H1 (cell line): ENCODE data around the gene WASL. TPM values are rescaled to one million over a fixed set of nuclear protein-coding genes. Genes with fewer than 3 reads are reported as not detected.

Experiments used
- CTCF ChIA-PET: fragments of 300-600 bp; sonication (Branson Sonifier 250); formaldehyde crosslinking; loops from one replicate; lab custom pipeline; 2021; ENCODE audit not compliant: partially characterized antibody; lab: Charles Lee
- POLR2A ChIA-PET: fragments of 300-600 bp; sonication (Branson Sonifier 250); formaldehyde crosslinking; loops from one replicate; lab custom pipeline; 2021; ENCODE audit warnings: inconsistent platforms; ENCODE audit not compliant: partially characterized antibody; lab: Charles Lee
- DNase-seq, 2 experiments: peaks; one replicate each; pipeline versions ENCODE4 v3.0.0 to v3.0.0-alpha.2; 2010 to 2022; ENCODE audit warnings: low spot score in 2 of 2, low read depth in 1 of 2, mixed read lengths in 1 of 2
- FAIRE-seq: peaks from 2 replicates; lab custom pipeline; 2011; peaks lifted over from hg19 to GRCh38; lab: Jason Lieb, UNC
- H2AFZ ChIP-seq: 2 replicates; pipeline ENCODE4 v1.8.1; 2012; ENCODE audit warnings: low read length, inconsistent platforms
- H2AK5ac ChIP-seq: 2 replicates; pipeline ENCODE4 v1.6.1; 2013; ENCODE audit warnings: low read depth, low read length
- H2BK120ac ChIP-seq: replicated peaks from 2 replicates; pipeline ENCODE3; 2013; ENCODE audit warnings: low read depth, low read length, inconsistent platforms
- H2BK12ac ChIP-seq: 2 replicates; pipeline ENCODE4 v1.6.1; 2013; ENCODE audit warnings: low read depth, low read length
- H2BK15ac ChIP-seq: 2 replicates; pipeline ENCODE4 v1.6.1; 2013; ENCODE audit warnings: low read length
- H2BK20ac ChIP-seq: 2 replicates; pipeline ENCODE4 v1.6.1; 2013; ENCODE audit warnings: low read length
- H2BK5ac ChIP-seq: 2 replicates; pipeline ENCODE4 v1.6.1; 2013; ENCODE audit warnings: low read depth, low read length
- H3K14ac ChIP-seq: 2 replicates; pipeline ENCODE4 v1.6.1; 2013; ENCODE audit warnings: inconsistent platforms; ENCODE audit not compliant: insufficient read length
- H3K18ac ChIP-seq: 2 replicates; pipeline ENCODE4 v1.6.1; 2013; ENCODE audit warnings: low read length; ENCODE audit errors: extremely low read depth
- H3K23ac ChIP-seq: 2 replicates; pipeline ENCODE4 v1.6.1; 2013; ENCODE audit warnings: inconsistent platforms; ENCODE audit not compliant: insufficient read length
- H3K23me2 ChIP-seq: 2 replicates; pipeline ENCODE4 v1.6.1; 2013; ENCODE audit warnings: low read depth, low read length
- H3K27ac ChIP-seq: 2 replicates; pipeline ENCODE4 v1.6.1; 2011; ENCODE audit warnings: low read depth, low read length, inconsistent platforms
- H3K27me3 ChIP-seq, 4 experiments: replicated peaks in 1 of 4; 1 replicate in 1 of 4; 2 replicates in 3 of 4; pipeline versions ENCODE4 v1.6.1 to v1.8.1; 2011 to 2013; ENCODE audit warnings: low read length in 3 of 4, mild to moderate bottlenecking in 3 of 4, inconsistent platforms in 2 of 4, mixed read lengths in 2 of 4, moderate library complexity in 1 of 4; ENCODE audit not compliant: control insufficient read depth in 3 of 4, insufficient read depth in 3 of 4; ENCODE audit errors: extremely low read depth in 1 of 4
- H3K36me3 ChIP-seq, 4 experiments: 2 replicates each; pipeline versions ENCODE4 v1.6.1 to v1.8.1; 2011 to 2013; ENCODE audit warnings: mild to moderate bottlenecking in 4 of 4, low read length in 3 of 4, moderate library complexity in 2 of 4, control low read depth in 1 of 4, inconsistent platforms in 1 of 4; ENCODE audit not compliant: insufficient read depth in 4 of 4, control insufficient read depth in 2 of 4
- H3K4ac ChIP-seq: replicated peaks from 2 replicates; pipeline ENCODE3; 2013; ENCODE audit warnings: low read length, low read depth, mixed read lengths, inconsistent platforms; ENCODE audit not compliant: insufficient read length
- H3K4me1 ChIP-seq, 4 experiments: replicated peaks in 1 of 4; 1 replicate in 1 of 4; 2 replicates in 3 of 4; pipeline versions ENCODE4 v1.6.1 to v1.8.1; 2011 to 2013; ENCODE audit warnings: low read length in 3 of 4, inconsistent platforms in 2 of 4, mixed read lengths in 1 of 4; ENCODE audit not compliant: insufficient read depth in 4 of 4, control insufficient read depth in 3 of 4
- H3K4me2 ChIP-seq, 2 experiments: 2 replicates each; pipeline versions ENCODE4 v1.6.1 to v1.8.1; 2011 to 2013; ENCODE audit warnings: low read depth in 2 of 2, low read length in 2 of 2, control low read depth in 1 of 2, inconsistent platforms in 1 of 2, mild to moderate bottlenecking in 1 of 2; ENCODE audit not compliant: insufficient read depth in 1 of 2
- H3K4me3 ChIP-seq, 4 experiments: fragments of 200-600, 300-600 bp in 1 of 4; sonication (generic), shearing (Covaris generic), sonication (Bioruptor Twin) in 1 of 4; 2 replicates each; pipeline versions ENCODE4 v1.5.1 to v1.8.1; 2011 to 2016; ENCODE audit warnings: low read length in 4 of 4, low read depth in 3 of 4, control low read depth in 2 of 4, inconsistent platforms in 2 of 4, mild to moderate bottlenecking in 2 of 4, mixed read lengths in 1 of 4, moderate library complexity in 1 of 4; ENCODE audit not compliant: insufficient read depth in 2 of 4; ENCODE audit errors: extremely low read depth in 1 of 4
- H3K56ac ChIP-seq: replicated peaks from 2 replicates; pipeline ENCODE3; 2013; ENCODE audit warnings: low read depth, mild to moderate bottlenecking, mixed read lengths, low read length, inconsistent platforms; ENCODE audit not compliant: insufficient read length
- H3K79me1 ChIP-seq: 2 replicates; pipeline ENCODE4 v1.6.1; 2013; ENCODE audit warnings: low read depth, low read length, control low read depth
- H3K79me2 ChIP-seq, 2 experiments: 2 replicates each; pipeline versions ENCODE4 v1.6.1 to v1.8.1; 2012 to 2013; ENCODE audit warnings: low read length in 2 of 2, mild to moderate bottlenecking in 2 of 2, inconsistent platforms in 1 of 2; ENCODE audit not compliant: insufficient read depth in 2 of 2, control insufficient read depth in 1 of 2
- H3K9ac ChIP-seq, 4 experiments: replicated peaks in 1 of 4; 1 replicate in 1 of 4; 2 replicates in 3 of 4; pipeline versions ENCODE4 v1.6.1 to v1.8.1; 2011 to 2013; ENCODE audit warnings: low read depth in 3 of 4, low read length in 3 of 4, control low read depth in 2 of 4, mild to moderate bottlenecking in 2 of 4, moderate library complexity in 2 of 4, inconsistent platforms in 1 of 4; ENCODE audit errors: extremely low read depth in 1 of 4
- H3K9me3 ChIP-seq, 2 experiments: 2 replicates each; pipeline versions ENCODE4 v1.6.1 to v1.8.1; 2012 to 2013; ENCODE audit warnings: mild to moderate bottlenecking in 2 of 2, moderate library complexity in 2 of 2, control low read depth in 1 of 2, inconsistent platforms in 1 of 2, low read depth in 1 of 2, low read length in 1 of 2, mixed read lengths in 1 of 2; ENCODE audit not compliant: insufficient read depth in 2 of 2
- H4K20me1 ChIP-seq, 2 experiments: replicated peaks in 1 of 2; 2 replicates each; pipeline versions ENCODE3 to v1.8.1; 2011 to 2013; ENCODE audit warnings: inconsistent platforms in 2 of 2, low read length in 2 of 2, mild to moderate bottlenecking in 1 of 2; ENCODE audit not compliant: insufficient read depth in 2 of 2, control insufficient read depth in 1 of 2
- H4K5ac ChIP-seq: 2 replicates; pipeline ENCODE4 v1.6.1; 2013; ENCODE audit warnings: low read length, low read depth, mixed read lengths, inconsistent platforms; ENCODE audit not compliant: insufficient read length
- H4K8ac ChIP-seq: 2 replicates; pipeline ENCODE4 v1.8.0; 2013; ENCODE audit warnings: mild to moderate bottlenecking, moderate library complexity, low read length, inconsistent platforms; ENCODE audit not compliant: insufficient read depth; ENCODE audit errors: extremely low read depth
- H4K91ac ChIP-seq: replicated peaks from 2 replicates; pipeline ENCODE3; 2013; ENCODE audit warnings: low read length, mixed read lengths, inconsistent platforms; ENCODE audit not compliant: insufficient read length
- BRCA1 ChIP-seq: IDR thresholded peaks from 2 replicates; pipeline ENCODE4 v1.6.1; 2012; ENCODE audit warnings: low read depth, low read length, improper control_type of control experiment
- CEBPB ChIP-seq: IDR thresholded peaks from 2 replicates; pipeline ENCODE4 v1.6.1; 2012; ENCODE audit warnings: low read depth, low read length
- CHD1 ChIP-seq: IDR thresholded peaks from 2 replicates; pipeline ENCODE4 v1.6.1; 2012; ENCODE audit warnings: low read depth, low read length, improper control_type of control experiment
- CTBP2 ChIP-seq: IDR thresholded peaks from 2 replicates; pipeline ENCODE4 v1.7.0; 2011; ENCODE audit warnings: borderline replicate concordance, mild to moderate bottlenecking, moderate library complexity, mixed read lengths, low read length; ENCODE audit not compliant: insufficient read depth, insufficient read length
- EGR1 ChIP-seq: IDR thresholded peaks from 2 replicates; pipeline ENCODE4 v1.6.1; 2011; ENCODE audit warnings: low read depth, low read length, borderline replicate concordance
- EZH2 ChIP-seq: fragments of 200-600 bp; sonication (generic); IDR thresholded peaks from 2 replicates; pipeline ENCODE4 v1.7.1; 2012; ENCODE audit warnings: low read depth, mild to moderate bottlenecking, moderate library complexity, low read length, inconsistent platforms; ENCODE audit not compliant: severe bottlenecking
- GABPA ChIP-seq: IDR thresholded peaks from 2 replicates; pipeline ENCODE4 v1.6.1; 2011; ENCODE audit warnings: mild to moderate bottlenecking, low read length, moderate library complexity, borderline replicate concordance; ENCODE audit not compliant: insufficient read depth
- SRF ChIP-seq: IDR thresholded peaks from 2 replicates; pipeline ENCODE4 v1.6.1; 2011; ENCODE audit warnings: mild to moderate bottlenecking, low read depth, low read length, moderate library complexity
- TBP ChIP-seq: IDR thresholded peaks from 2 replicates; pipeline ENCODE4 v1.6.1; 2011; ENCODE audit warnings: low read depth, low read length, improper control_type of control experiment
- ZNF274 ChIP-seq: IDR thresholded peaks from 2 replicates; pipeline ENCODE4 v1.7.0; 2012; ENCODE audit warnings: low read length, borderline replicate concordance; ENCODE audit errors: extremely low read depth
- WGBS, 2 experiments: shearing (Covaris generic) in 1 of 2; methylation state at CpG; one replicate each; pipeline versions ENCODE4 v1.1.6 to v1.1.7; 2013 to 2015; ENCODE audit warnings: low lambda C conversion rate in 2 of 2, mixed read lengths in 2 of 2, inconsistent platforms in 1 of 2, low coverage in 1 of 2, missing lambda C conversion rate in 1 of 2; ENCODE audit not compliant: insufficient replicate concordance in 2 of 2, insufficient coverage in 1 of 2, insufficient read length in 1 of 2; ENCODE audit errors: extremely low coverage in 1 of 2, missing lambda C conversion rate in 1 of 2; 5-methylcytosine and 5-hydroxymethylcytosine counted together
- polyA plus RNA-seq, 7 experiments: library from polyadenylated mRNA; depleted of rRNA in 3 of 7; stranded (reverse) in 5 of 7; unstranded in 2 of 7; fragments of >200 nt in 5 of 7; fragments of 200-250 nt in 2 of 7; gene quantifications; 1 replicate in 5 of 7; 2 replicates in 1 of 7; 4 replicates in 1 of 7; pipeline versions ENCODE4 v1.2.1 to v1.2.3, GENCODE V29; 2011 to 2013; ENCODE audit warnings: missing spikeins in 2 of 7, mixed read lengths in 2 of 7
- total RNA-seq: library from RNA; stranded (reverse); fragmentation: NEBNext Ultra II Directional; extraction: Animal tissue kit (Norgen Biotek cat#: 25700); gene quantifications from 2 replicates; pipeline ENCODE4 v1.2.1, GENCODE V29; 2021
- TF ChIP-seq, protein P1 (sequence below): IDR thresholded peaks from 2 replicates; pipeline ENCODE4 v1.6.1; 2012; ENCODE audit warnings: low read length, inconsistent platforms
- TF ChIP-seq, protein P2 (sequence below): IDR thresholded peaks from 2 replicates; pipeline ENCODE4 v1.6.1; 2012; ENCODE audit warnings: inconsistent platforms

WASL gene
- total and polyA plus RNA-seq, 2 of the 8 experiments (the other 6 are each of a cell fraction or from before 2014, with no cell fraction given), result 7.7 to 38.9 TPM

DNA sequence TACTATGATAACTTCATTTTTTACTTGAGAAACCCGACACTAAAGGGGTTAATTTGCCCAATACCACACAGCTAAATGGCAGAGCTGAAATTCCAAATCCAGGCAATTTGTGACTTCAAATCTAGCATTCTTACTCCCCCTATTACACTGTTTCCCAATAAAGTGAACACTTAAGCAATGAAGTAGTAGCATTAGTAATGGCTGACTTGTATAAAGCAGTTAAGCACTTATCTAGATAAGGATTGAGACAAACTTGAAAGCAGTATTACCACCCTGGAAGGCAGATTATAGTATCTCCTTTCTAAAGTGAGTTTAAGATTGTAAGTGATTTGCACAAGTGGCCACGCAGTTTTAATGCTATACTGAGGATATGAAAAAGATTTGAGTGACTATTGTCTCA lies 39.3 kb downstream of the WASL start:
- Histone ChIP-seq H3K4me3 (no peak overlapping the region), H3K18ac (no peak overlapping the region), H3K9me3 (no peaks in the 10 kb centered on the region), H2BK120ac (no peak overlapping the region), H3K36me3 (peaks cover 2 to 48% (median 12%) of the 10 kb centered on the region in 4 experiments; a peak in 6 of 8 replicates), H3K14ac (no peak overlapping the region), H3K4me1 (no peaks in the 10 kb centered on the region; a peak in 1 of 7 replicates), H2BK5ac (no peak overlapping the region), H3K9ac (no peak overlapping the region), H3K27ac (no peak overlapping the region), H2BK20ac (no peak overlapping the region), H3K27me3 (no peaks in the 10 kb centered on the region), H3K56ac (no peak overlapping the region), H4K5ac (no peak overlapping the region), H2BK15ac (no peak overlapping the region), H3K23me2 (no peaks in the 10 kb centered on the region), H4K8ac (no peak overlapping the region), H3K4ac (no peak overlapping the region), H3K4me2 (no peak overlapping the region), H2AFZ (no peak overlapping the region), H4K20me1 (peaks cover 0 to 8% of the 10 kb centered on the region in 2 experiments), H4K91ac (no peak overlapping the region), H2BK12ac (no peak overlapping the region), H3K23ac (no peak overlapping the region), H2AK5ac (no peak overlapping the region), H3K79me1 (0 out of 2 replicates have a peak, but pooled peaks cover 2% of the 10 kb centered on the region), H3K79me2 (peaks cover 0 to 50% of the 10 kb centered on the region in 2 experiments; a peak in 2 of 4 replicates)
- 72% methylated on average over 2 of the region's 2 CpGs; no CpG with 5 or more reads in 1 of the 2 experiments for WGBS, 2 experiments
- FAIRE-seq (no peak), DNase-seq (no peak)
- ChIA-PET CTCF (interaction anchor here (1.0 kb wide), 1 partner anchor 12 kb away, joined by 4 read pairs; no protein-coding TSS in a partner anchor), POLR2A (no interaction called here)
- TF ChIP-seq CEBPB (no peak), TBP (no peak), BRCA1 (no peak), GABPA (no peak), EZH2 (no peak), SRF (no peak), ZNF274 (no peak), EGR1 (no peak), CTBP2 (no peak), CHD1 (no peak)
- TF ChIP-seq, protein P1, sequence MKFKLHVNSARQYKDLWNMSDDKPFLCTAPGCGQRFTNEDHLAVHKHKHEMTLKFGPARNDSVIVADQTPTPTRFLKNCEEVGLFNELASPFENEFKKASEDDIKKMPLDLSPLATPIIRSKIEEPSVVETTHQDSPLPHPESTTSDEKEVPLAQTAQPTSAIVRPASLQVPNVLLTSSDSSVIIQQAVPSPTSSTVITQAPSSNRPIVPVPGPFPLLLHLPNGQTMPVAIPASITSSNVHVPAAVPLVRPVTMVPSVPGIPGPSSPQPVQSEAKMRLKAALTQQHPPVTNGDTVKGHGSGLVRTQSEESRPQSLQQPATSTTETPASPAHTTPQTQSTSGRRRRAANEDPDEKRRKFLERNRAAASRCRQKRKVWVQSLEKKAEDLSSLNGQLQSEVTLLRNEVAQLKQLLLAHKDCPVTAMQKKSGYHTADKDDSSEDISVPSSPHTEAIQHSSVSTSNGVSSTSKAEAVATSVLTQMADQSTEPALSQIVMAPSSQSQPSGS, result no peak
- TF ChIP-seq, protein P2, sequence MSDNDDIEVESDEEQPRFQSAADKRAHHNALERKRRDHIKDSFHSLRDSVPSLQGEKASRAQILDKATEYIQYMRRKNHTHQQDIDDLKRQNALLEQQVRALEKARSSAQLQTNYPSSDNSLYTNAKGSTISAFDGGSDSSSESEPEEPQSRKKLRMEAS, result no peak
